Right lobe of liver (tissue), 4 donors: ENCODE results near the gene KTN1.

Source experiments
- POLR2A ChIP-seq: fragments of 450-650 bp; IDR thresholded peaks from one replicate; pipeline ENCODE4 v1.6.1; 2017; ENCODE audit warnings: antibody characterized with exemption, mild to moderate bottlenecking
- TF ChIP-seq, protein P1 (sequence below), 4 donors: fragments of 200-600 bp in 3 of 4; fragments of 450-650 bp in 1 of 4; IDR thresholded peaks; one replicate each; pipeline versions ENCODE4 v1.5.1 to v1.8.0; 2016 to 2022; ENCODE audit warnings: antibody characterized with exemption in 4 of 4, mild to moderate bottlenecking in 2 of 4
- donor health status: DM: no; HTN: no; CAD: no.
- donor health status: DM: no; HTN: no; CAD: no.
- donor health status: DM: no; HTN: yes; CAD: no.

DNA sequence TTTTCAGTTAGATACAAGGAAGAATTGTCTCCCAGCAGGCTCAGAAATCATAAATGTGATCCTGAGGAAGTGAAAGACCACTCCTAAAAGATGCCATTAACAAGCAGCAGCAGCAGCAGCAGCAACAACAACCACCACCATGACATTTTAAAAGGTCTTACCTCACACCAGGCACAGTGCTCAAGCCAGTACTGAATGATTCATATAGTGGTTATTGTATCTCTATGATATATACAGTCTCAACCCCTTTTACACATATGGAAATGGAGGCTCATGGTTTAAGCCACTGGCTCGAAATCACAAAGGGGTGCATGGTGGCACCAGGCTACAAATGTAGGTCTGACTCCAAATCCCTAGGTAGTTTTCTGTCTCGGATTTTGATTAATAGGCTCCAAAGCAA is 126.9 kb downstream of the KTN1 start:
- TF ChIP-seq, protein P1, sequence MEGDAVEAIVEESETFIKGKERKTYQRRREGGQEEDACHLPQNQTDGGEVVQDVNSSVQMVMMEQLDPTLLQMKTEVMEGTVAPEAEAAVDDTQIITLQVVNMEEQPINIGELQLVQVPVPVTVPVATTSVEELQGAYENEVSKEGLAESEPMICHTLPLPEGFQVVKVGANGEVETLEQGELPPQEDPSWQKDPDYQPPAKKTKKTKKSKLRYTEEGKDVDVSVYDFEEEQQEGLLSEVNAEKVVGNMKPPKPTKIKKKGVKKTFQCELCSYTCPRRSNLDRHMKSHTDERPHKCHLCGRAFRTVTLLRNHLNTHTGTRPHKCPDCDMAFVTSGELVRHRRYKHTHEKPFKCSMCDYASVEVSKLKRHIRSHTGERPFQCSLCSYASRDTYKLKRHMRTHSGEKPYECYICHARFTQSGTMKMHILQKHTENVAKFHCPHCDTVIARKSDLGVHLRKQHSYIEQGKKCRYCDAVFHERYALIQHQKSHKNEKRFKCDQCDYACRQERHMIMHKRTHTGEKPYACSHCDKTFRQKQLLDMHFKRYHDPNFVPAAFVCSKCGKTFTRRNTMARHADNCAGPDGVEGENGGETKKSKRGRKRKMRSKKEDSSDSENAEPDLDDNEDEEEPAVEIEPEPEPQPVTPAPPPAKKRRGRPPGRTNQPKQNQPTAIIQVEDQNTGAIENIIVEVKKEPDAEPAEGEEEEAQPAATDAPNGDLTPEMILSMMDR (IDR thresholded peaks at IDR 0.05): no peak
- TF ChIP-seq POLR2A: no peak
